ENCODE measurements around the gene DMGDH. TPM values are rescaled to one million over a fixed set of nuclear protein-coding genes. Genes with fewer than 3 reads are reported as not detected.

The DMGDH gene
- total and polyA plus RNA-seq, 10 of the 15 experiments (the other 5 are each of a cell fraction or from before 2014, with no cell fraction given) = 0.22 to 1.5 (median 0.44) TPM; not detected in 3

- Histone ChIP-seq H3K9ac (ENCODE audit: control insufficient read depth, insufficient read depth, low read length) (no peak overlapping the region), H3K27ac (ENCODE audit: control insufficient read depth, insufficient read depth) (no peak overlapping the region), H3K4me3 (no peak overlapping the region), H3K27me3 (replicated peaks in 1 of 2; ENCODE audit: control insufficient read depth in 2 of 2, insufficient read depth in 2 of 2, low read length in 1 of 2) (peaks cover 0 to 2% of the 10 kb centered on the region in 2 experiments; a peak in 1 of 4 replicates), H3K79me2 (ENCODE audit: control insufficient read depth, insufficient read depth, low read length) (no peaks in the 10 kb centered on the region), H3K9me3 (replicated peaks; ENCODE audit: control insufficient read depth, insufficient read depth, low read length) (no peaks in the 10 kb centered on the region), H3K36me3 (ENCODE audit: control insufficient read depth in 2 of 2, insufficient read depth in 2 of 2, low read length in 1 of 2) (no peaks in the 10 kb centered on the region), H2AFZ (ENCODE audit: control insufficient read depth, low read depth, low read length) (no peak overlapping the region), H3K4me1 (ENCODE audit: control insufficient read depth, insufficient read depth, low read length) (no peaks in the 10 kb centered on the region), H4K20me1 (ENCODE audit: control insufficient read depth, insufficient read depth) (no peaks in the 10 kb centered on the region), H3K4me2 (ENCODE audit: control insufficient read depth, insufficient read depth) (no peak overlapping the region)
- no peak for TF ChIP-seq CUX1 (IDR thresholded peaks at IDR 0.05; ENCODE audit: insufficient replicate concordance, low read depth, low read length)
- intact Hi-C loops (cut with micrococcal nuclease; ENCODE audit: unreplicated experiment) (no loop called here), in situ Hi-C loops (cut with MboI) (no loop called here)
- FAIRE-seq (no peak), ATAC-seq (no peak), DNase-seq (ENCODE audit: low read depth, low spot score) (no peak)
- ChIA-PET CTCF (interaction anchor here (1.0 to 1.8 kb wide), 2 partner anchors 34 to 39 kb away, joined by 4 to 5 read pairs; no protein-coding TSS in a partner anchor), POLR2A (interaction anchor here (0.6 kb wide), 1 partner anchor 206 kb away, joined by 3 read pairs; no protein-coding TSS in a partner anchor), SMC1A (ENCODE audit: uncharacterized antibody, unreplicated experiment) (interaction anchor here (0.6 to 0.9 kb wide), 3 partner anchors 11 to 16 kb away, joined by 3 to 6 read pairs (median 3); no protein-coding TSS in a partner anchor), RAD21 (ENCODE audit: unreplicated experiment) (interaction anchor here (0.9 kb wide), 1 partner anchor 73 kb away, joined by 3 read pairs; no protein-coding TSS in a partner anchor)
- BruUV-seq (replicated peaks) = no TSS peak
- WGBS (ENCODE audit: insufficient coverage, insufficient replicate concordance, low lambda C conversion rate, missing lambda C conversion rate) = 95% methylated on average over 4 of the region's 4 CpGs
Measured at GRCh38 chr5:79059674-79060073, 9.8 kb downstream of the DMGDH start.

Data from GM12878 (cell line).